ENCODE measurements around the gene UQCC5. TPM values are rescaled to one million over a fixed set of nuclear protein-coding genes. Genes with fewer than 3 reads are reported as not detected.

The UQCC5 gene
- total and polyA plus RNA-seq, 4 donors = 3.3 to 39.9 (median 6.8) TPM

DNA sequence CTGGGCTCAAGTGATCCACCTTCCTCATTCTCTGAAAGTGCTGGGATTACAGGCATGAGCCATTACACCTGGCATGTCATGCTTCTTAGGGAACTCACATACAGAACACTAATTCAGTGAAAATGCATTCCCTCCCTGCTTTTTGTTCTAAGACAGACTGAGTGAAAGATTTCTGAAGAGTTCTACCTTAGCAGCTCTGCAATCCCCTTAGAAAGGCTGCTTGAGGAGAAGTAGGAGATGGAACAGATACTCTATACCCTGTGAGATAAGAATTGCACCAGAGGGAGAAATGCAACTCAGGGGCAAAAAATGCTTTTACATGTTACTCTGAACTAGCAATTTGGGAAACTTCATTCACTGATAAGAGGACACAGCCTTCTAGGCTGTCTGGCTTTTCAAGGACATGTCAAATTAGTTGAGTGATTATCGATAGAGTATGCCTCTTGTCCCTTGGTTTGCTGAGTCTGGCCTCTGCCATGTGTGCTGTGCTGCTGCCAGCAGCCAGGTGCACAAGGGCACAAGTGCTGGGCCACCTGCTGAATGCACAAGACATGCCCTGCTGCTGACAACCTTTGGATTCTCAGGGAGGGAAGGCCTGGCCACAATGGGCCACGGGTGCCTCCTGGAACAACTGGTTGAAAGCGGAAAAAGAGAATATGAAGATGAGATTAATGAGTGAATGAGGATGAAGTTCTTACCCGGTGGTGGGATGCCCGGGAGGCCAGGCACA, 17.8 kb downstream of the UQCC5 start:
- DNase-seq (ENCODE audit: low spot score) = no peak
- Histone ChIP-seq H3K4me3 (ENCODE audit: low read depth in 1 of 3, low read length in 3 of 3) (no peak overlapping the region), H3K4me1 (ENCODE audit: control insufficient read depth in 4 of 4, insufficient read depth in 4 of 4, low read length in 3 of 4) (peaks cover 0 to 7% (median 0%) of the 10 kb centered on the region in 4 donors), H3K27ac (ENCODE audit: low read depth in 1 of 2, low read length in 2 of 2) (no peak overlapping the region), H3K9ac (ENCODE audit: low read depth in 1 of 2, low read length in 2 of 2) (no peak overlapping the region), H3K9me3 (ENCODE audit: control insufficient read depth in 4 of 4, low read length in 3 of 4) (no peaks in the 10 kb centered on the region), H3K27me3 (ENCODE audit: control insufficient read depth in 4 of 4, insufficient read depth in 4 of 4, low read length in 3 of 4) (no peaks in the 10 kb centered on the region), H3K36me3 (ENCODE audit: control insufficient read depth in 4 of 4, insufficient read depth in 3 of 4, low read depth in 1 of 4, low read length in 3 of 4) (peaks cover 16 to 45% (median 27%) of the 10 kb centered on the region in 4 donors)
- WGBS = 79% methylated on average over 5 of the region's 5 CpGs
- TF ChIP-seq JUND (IDR thresholded peaks at IDR 0.05) (no peak), MAX (IDR thresholded peaks at IDR 0.05) (no peak), HNF4G (IDR thresholded peaks at IDR 0.05) (no peak), NR2F2 (IDR thresholded peaks at IDR 0.05) (no peak), YY1 (IDR thresholded peaks at IDR 0.05) (no peak), EGR1 (IDR thresholded peaks at IDR 0.05; ENCODE audit: low read depth in 2 of 2) (no peak), FOXA2 (IDR thresholded peaks at IDR 0.05) (no peak), ATF3 (IDR thresholded peaks at IDR 0.05) (no peak), CTCF (IDR thresholded peaks at IDR 0.05; ENCODE audit: low read depth, low read length, missing input control) (no peak), SP1 (IDR thresholded peaks at IDR 0.05) (no peak), GABPA (IDR thresholded peaks at IDR 0.05 in 1 of 2, conservative IDR thresholded peaks at IDR 0.05 in 1 of 2) (no peak), REST (IDR thresholded peaks at IDR 0.05) (no peak), RXRA (IDR thresholded peaks at IDR 0.05) (no peak), TAF1 (conservative IDR thresholded peaks at IDR 0.05) (no peak), FOXA1 (IDR thresholded peaks at IDR 0.05) (no peak), HNF4A (conservative IDR thresholded peaks at IDR 0.05) (no peak), ZBTB33 (IDR thresholded peaks at IDR 0.05) (no peak), RAD21 (IDR thresholded peaks at IDR 0.05) (no peak)

Data from liver (tissue), 9 donors.